Neural progenitor cell (in vitro differentiated cells): ENCODE results near the gene PPP1CA. TPM values are rescaled to one million over a fixed set of nuclear protein-coding genes. Genes with fewer than 3 reads are reported as not detected.

Experiments used
- DNase-seq: peaks from one replicate; pipeline ENCODE4 v3.0.0-alpha.2; 2016; ENCODE audit warnings: low spot score
- H2AFZ ChIP-seq: fragments of 200-600 bp; sonication (generic); replicated peaks from 2 replicates; pipeline ENCODE4 v1.6.1; 2016; ENCODE audit warnings: antibody characterized with exemption
- H3F3A ChIP-seq: fragments of 200-600 bp; sonication (generic); 2 replicates; pipeline ENCODE4 v1.6.1; 2016; ENCODE audit warnings: antibody characterized with exemption, low read depth
- H3K27ac ChIP-seq: fragments of 200-600 bp; sonication (generic); 2 replicates; pipeline ENCODE4 v1.5.1; 2016; ENCODE audit warnings: mild to moderate bottlenecking
- H3K27me3 ChIP-seq: fragments of 200-600 bp; sonication (generic); 2 replicates; pipeline ENCODE4 v1.6.1; 2016; ENCODE audit warnings: mild to moderate bottlenecking, moderate library complexity
- H3K36me3 ChIP-seq: fragments of 200-600 bp; sonication (generic); 2 replicates; pipeline ENCODE4 v1.5.1; 2016
- H3K4me1 ChIP-seq: fragments of 200-600 bp; sonication (generic); 2 replicates; pipeline ENCODE4 v1.6.1; 2016; ENCODE audit warnings: mixed run types
- H3K4me2 ChIP-seq: fragments of 200-600 bp; sonication (generic); 2 replicates; pipeline ENCODE4 v1.6.1; 2016
- H3K4me3 ChIP-seq: fragments of 200-600 bp; sonication (generic); 2 replicates; pipeline ENCODE4 v1.5.1; 2016
- H3K79me2 ChIP-seq: fragments of 200-600 bp; sonication (generic); 2 replicates; pipeline ENCODE4 v1.6.1; 2016; ENCODE audit warnings: low read depth
- H3K9ac ChIP-seq: fragments of 200-600 bp; sonication (generic); 2 replicates; pipeline ENCODE4 v1.6.1; 2016
- H3K9me3 ChIP-seq: fragments of 200-600 bp; sonication (generic); 2 replicates; pipeline ENCODE4 v1.5.1; 2016; ENCODE audit warnings: low read depth
- H4K20me1 ChIP-seq: fragments of 200-600 bp; sonication (generic); 2 replicates; pipeline ENCODE4 v1.6.1; 2016; ENCODE audit warnings: low read depth
- H3K27ac Mint-ChIP-seq: 3 replicates; pipeline ENCODE4 v1.8.0; 2021; ENCODE audit warnings: mixed read lengths
- H3K27me3 Mint-ChIP-seq: 2 replicates; pipeline ENCODE4 v1.8.0; 2022; ENCODE audit warnings: low read depth, mild to moderate bottlenecking, inconsistent platforms, moderate library complexity, mixed read lengths; ENCODE audit not compliant: insufficient read depth
- H3K36me3 Mint-ChIP-seq: 3 replicates; pipeline ENCODE4 v1.8.0; 2021; ENCODE audit warnings: mixed read lengths
- H3K4me1 Mint-ChIP-seq: 3 replicates; pipeline ENCODE4 v1.8.0; 2021; ENCODE audit warnings: mixed read lengths
- H3K4me3 Mint-ChIP-seq: 3 replicates; pipeline ENCODE4 v1.8.0; 2021; ENCODE audit warnings: mild to moderate bottlenecking, moderate library complexity, mixed read lengths
- H3K9me3 Mint-ChIP-seq: 3 replicates; pipeline ENCODE4 v1.8.0; 2020; ENCODE audit warnings: mixed read lengths
- EZH2 ChIP-seq: fragments of 200-600 bp; sonication (generic); IDR thresholded peaks from 2 replicates; pipeline ENCODE4 v1.6.1; 2017; ENCODE audit warnings: antibody characterized with exemption, mild to moderate bottlenecking, moderate library complexity
- EZH2phosphoT487 ChIP-seq: fragments of 200-600 bp; sonication (generic); IDR thresholded peaks from 2 replicates; pipeline ENCODE4 v1.6.1; 2017; ENCODE audit warnings: antibody characterized with exemption
- total RNA-seq: library from RNA; depleted of rRNA; stranded (reverse); fragments of >200 nt; gene quantifications from 2 replicates; pipeline ENCODE4 v1.2.3, GENCODE V29; 2015; ENCODE audit warnings: low replicate concordance
- TF ChIP-seq, protein P1 (sequence below): fragments of 200-600 bp; sonication (generic); IDR thresholded peaks from 2 replicates; pipeline ENCODE4 v1.5.1; 2017; ENCODE audit warnings: antibody characterized with exemption, mild to moderate bottlenecking

PPP1CA gene
- total RNA-seq, 1 donor from 2014 or later: 102 TPM

GRCh38 chr11:67400942-67401494 is 640 bp downstream of the PPP1CA start:
- peak overlapping the region; percentile 87 for H3K4me3 ChIP-seq
- peak overlapping the region; percentile 75 for H3K9ac ChIP-seq
- peaks cover 10% of the 10 kb centered on the region for H3K36me3 Mint-ChIP-seq
- no peak overlapping the region for H2AFZ ChIP-seq
- no peak for DNase-seq
- H3K9me3 Mint-ChIP-seq: no peaks in the 10 kb centered on the region
- H3K4me1 ChIP-seq: peaks cover 13% of the 10 kb centered on the region
- H3K36me3 ChIP-seq: no peaks in the 10 kb centered on the region
- TF ChIP-seq EZH2phosphoT487 (no peak), EZH2 (no peak)
- TF ChIP-seq, protein P1, sequence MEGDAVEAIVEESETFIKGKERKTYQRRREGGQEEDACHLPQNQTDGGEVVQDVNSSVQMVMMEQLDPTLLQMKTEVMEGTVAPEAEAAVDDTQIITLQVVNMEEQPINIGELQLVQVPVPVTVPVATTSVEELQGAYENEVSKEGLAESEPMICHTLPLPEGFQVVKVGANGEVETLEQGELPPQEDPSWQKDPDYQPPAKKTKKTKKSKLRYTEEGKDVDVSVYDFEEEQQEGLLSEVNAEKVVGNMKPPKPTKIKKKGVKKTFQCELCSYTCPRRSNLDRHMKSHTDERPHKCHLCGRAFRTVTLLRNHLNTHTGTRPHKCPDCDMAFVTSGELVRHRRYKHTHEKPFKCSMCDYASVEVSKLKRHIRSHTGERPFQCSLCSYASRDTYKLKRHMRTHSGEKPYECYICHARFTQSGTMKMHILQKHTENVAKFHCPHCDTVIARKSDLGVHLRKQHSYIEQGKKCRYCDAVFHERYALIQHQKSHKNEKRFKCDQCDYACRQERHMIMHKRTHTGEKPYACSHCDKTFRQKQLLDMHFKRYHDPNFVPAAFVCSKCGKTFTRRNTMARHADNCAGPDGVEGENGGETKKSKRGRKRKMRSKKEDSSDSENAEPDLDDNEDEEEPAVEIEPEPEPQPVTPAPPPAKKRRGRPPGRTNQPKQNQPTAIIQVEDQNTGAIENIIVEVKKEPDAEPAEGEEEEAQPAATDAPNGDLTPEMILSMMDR: no peak
- peak overlapping the region; percentile 95 for H3K4me2 ChIP-seq
- peaks cover 16% of the 10 kb centered on the region for H3K79me2 ChIP-seq
- H3K27me3 ChIP-seq: no peaks in the 10 kb centered on the region
- peaks cover 8% of the 10 kb centered on the region for H4K20me1 ChIP-seq
- H3K4me1 Mint-ChIP-seq: peaks cover 31% of the 10 kb centered on the region
- H3K9me3 ChIP-seq: no peaks in the 10 kb centered on the region
- no peak overlapping the region for H3K27ac Mint-ChIP-seq
- peaks cover 8% of the 10 kb centered on the region for H3K27me3 Mint-ChIP-seq
- H3K4me3 Mint-ChIP-seq: peak overlapping the region; percentile 86
- H3K27ac ChIP-seq: no peak overlapping the region
- H3F3A ChIP-seq: peaks cover 7% of the 10 kb centered on the region

DNA sequence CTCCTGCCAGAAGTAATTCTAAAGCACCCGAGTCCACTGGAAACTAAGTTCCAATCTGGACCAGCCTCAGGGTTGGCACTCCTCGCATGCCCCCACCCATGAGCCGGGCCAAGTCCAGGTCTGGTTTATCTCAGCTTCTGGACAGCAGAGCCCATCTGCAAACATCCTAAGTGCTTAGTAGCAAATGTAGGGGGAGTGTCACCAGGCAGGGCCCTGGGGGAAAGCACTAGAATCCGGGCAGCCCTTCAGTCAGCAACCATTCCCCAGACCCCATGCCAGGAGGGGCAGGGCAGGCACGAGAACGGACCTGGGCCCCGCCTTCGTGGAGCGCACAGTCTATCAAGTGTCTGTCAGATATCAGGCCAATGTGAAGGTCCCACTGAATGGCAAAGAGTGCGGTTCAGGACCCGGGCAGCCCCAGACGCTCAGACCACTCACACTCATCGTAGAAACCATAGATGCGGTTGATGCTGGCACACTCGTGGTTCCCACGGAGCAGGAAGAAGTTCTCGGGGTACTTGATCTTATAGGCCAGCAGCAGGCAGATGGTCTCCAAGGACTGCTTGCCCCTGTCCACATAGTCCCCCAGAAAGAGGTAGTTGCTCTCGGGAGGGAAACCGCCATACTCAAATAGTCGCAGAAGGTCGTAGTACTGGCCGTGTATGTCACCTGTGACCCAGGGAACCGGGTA is 1.3 kb downstream of the PPP1CA start:
- H4K20me1 ChIP-seq: peaks cover 8% of the 10 kb centered on the region
- H3K27me3 ChIP-seq: no peaks in the 10 kb centered on the region
- peak overlapping the region; percentile 75 for H3K9ac ChIP-seq
- H3K9me3 ChIP-seq: no peaks in the 10 kb centered on the region
- TF ChIP-seq EZH2phosphoT487 (no peak), EZH2 (no peak)
- TF ChIP-seq, protein P1: no peak
- Mint-ChIP-seq H3K9me3 (no peaks in the 10 kb centered on the region), H3K27ac (no peak overlapping the region), H3K27me3 (peaks cover 8% of the 10 kb centered on the region), H3K4me3 (peak overlapping the region; percentile 86), H3K36me3 (peaks cover 10% of the 10 kb centered on the region), H3K4me1 (peaks cover 31% of the 10 kb centered on the region)
- H3K4me1 ChIP-seq: peaks cover 13% of the 10 kb centered on the region
- no peak overlapping the region for H2AFZ ChIP-seq
- H3K27ac ChIP-seq: no peak overlapping the region
- peaks cover 8% of the 10 kb centered on the region for H3F3A ChIP-seq
- H3K4me2 ChIP-seq: peak overlapping the region; percentile 95
- peak overlapping the region; percentile 87 for H3K4me3 ChIP-seq
- DNase-seq: no peak
- no peaks in the 10 kb centered on the region for H3K36me3 ChIP-seq
- peaks cover 16% of the 10 kb centered on the region for H3K79me2 ChIP-seq

DNA sequence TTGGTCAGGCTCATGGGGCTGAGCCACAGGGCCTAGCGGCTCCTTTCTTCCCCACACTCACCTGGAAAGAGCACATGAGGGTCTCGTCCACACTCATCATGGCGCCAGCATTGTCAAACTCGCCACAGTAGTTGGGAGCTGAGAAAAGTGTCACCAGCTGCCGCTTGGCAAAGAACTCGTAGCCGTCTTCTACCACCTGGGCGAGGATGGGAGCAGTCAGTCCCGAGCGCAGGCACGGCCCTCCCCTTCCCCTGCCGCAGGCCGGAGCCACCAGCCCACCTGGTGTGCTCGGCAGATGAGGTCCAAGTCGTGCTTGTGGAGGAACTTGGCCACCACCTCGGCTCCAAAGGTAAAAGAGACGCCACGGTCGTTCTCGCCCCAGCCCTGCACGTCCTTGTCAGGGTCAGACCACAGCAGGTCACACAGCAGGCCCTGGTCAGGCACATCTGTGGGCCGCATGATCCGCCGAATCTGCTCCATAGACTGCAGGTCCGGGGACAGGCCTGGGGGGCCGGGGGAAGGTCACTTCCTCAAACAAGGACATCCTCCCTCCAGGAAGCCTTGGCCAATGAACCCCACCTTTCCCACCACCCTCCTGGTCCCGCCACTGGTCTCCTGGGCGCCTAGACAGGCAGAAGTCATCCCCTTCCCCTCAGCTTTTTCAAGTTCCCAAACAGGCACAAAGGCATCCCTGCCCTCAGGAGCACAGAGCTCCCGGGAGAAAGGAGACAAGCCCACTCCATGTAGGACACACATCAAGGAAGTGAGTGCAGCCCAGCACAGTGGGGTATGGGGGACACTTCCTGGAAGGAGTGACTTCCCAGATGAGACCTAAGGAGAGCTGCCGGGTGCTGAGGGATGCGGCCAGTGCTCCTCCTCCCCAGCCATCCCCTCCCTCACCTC is 2.7 kb downstream of the PPP1CA start:
- H3K9me3 ChIP-seq: no peaks in the 10 kb centered on the region
- no peak overlapping the region for H3K27ac Mint-ChIP-seq
- H3K4me3 Mint-ChIP-seq: peak overlapping the region; percentile 27
- DNase-seq: no peak
- H4K20me1 ChIP-seq: peaks cover 8% of the 10 kb centered on the region
- H3K4me1 ChIP-seq: peaks cover 13% of the 10 kb centered on the region
- H3K27ac ChIP-seq: no peak overlapping the region
- no peak for TF ChIP-seq EZH2
- TF ChIP-seq, protein P1: no peak
- TF ChIP-seq EZH2phosphoT487: no peak
- H2AFZ ChIP-seq: no peak overlapping the region
- H3K4me1 Mint-ChIP-seq: peaks cover 25% of the 10 kb centered on the region
- H3F3A ChIP-seq: peaks cover 9% of the 10 kb centered on the region
- no peaks in the 10 kb centered on the region for H3K9me3 Mint-ChIP-seq
- H3K9ac ChIP-seq: no peak overlapping the region
- H3K36me3 Mint-ChIP-seq: peaks cover 10% of the 10 kb centered on the region
- peaks cover 4% of the 10 kb centered on the region for H3K27me3 Mint-ChIP-seq
- no peaks in the 10 kb centered on the region for H3K27me3 ChIP-seq
- peaks cover 16% of the 10 kb centered on the region for H3K79me2 ChIP-seq
- no peak overlapping the region for H3K4me3 ChIP-seq
- H3K36me3 ChIP-seq: no peaks in the 10 kb centered on the region
- H3K4me2 ChIP-seq: no peak overlapping the region
